ENCODE measurements around the gene RAB37.

Gene RAB37

DNA sequence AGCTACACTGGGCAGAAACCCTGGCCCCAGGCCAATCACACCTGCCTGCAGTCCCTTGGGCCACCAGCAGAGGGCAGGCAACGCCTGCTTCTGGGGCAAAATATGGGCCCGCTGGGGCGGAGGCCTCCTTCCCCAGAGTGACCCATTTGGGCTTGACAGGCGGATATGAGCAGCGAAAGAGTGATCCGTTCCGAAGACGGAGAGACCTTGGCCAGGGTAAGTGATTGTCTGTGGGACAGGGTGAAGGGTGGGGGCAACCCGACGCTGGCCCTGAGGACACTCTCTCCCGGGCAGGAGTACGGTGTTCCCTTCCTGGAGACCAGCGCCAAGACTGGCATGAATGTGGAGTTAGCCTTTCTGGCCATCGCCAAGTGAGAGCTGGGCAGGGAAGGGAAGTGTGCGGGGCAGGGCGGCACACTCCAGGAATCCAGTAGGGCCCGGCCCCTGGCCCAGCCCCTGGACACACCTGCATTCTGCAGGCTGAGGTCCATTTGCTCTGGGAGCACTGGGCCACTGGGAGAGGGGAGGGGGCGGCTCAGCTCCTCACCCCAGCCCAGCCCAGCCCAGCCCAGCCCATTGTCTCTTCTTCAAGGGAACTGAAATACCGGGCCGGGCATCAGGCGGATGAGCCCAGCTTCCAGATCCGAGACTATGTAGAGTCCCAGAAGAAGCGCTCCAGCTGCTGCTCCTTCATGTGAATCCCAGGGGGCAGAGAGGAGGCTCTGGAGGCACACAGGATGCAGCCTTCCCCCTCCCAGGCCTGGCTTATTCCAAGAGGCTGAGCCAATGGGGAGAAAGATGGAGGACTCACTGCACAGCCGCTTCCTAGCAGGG lies 7.9 kb downstream of the RAB37 start:
- DNase-seq (ENCODE audit: low read depth in 2 of 2): peak; percentile 79 to 82

- DNase-seq (ENCODE audit: low read depth in 2 of 2): no peak
Observed at GRCh38 chr17:74745548-74746177, 8.6 kb downstream of the RAB37 start.

DNA sequence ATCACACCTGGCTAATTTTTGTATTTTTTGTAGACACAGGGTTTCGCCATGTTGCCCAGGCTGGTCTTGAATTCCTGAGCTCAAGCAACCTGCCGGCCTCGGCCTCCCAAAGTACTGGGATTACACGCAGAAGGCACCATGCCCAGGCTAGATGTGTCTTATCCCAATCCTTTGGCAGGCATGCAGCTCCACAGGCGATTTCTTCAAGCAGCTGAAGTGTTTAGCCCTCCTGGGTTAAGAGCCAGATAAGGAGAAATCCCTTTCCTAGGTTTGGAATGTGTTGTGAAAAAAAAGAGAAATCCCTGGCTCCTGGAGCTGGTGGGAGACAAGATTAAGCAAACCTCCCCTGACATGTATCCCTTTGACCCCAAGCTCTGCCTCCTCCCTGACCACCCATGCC lies 9.3 kb downstream of the RAB37 start:
- no peak for DNase-seq (ENCODE audit: low read depth in 2 of 2)

- no peak for DNase-seq (ENCODE audit: low read depth in 2 of 2)
Observed at GRCh38 chr17:74746922-74747321, 9.9 kb downstream of the RAB37 start.

DNA sequence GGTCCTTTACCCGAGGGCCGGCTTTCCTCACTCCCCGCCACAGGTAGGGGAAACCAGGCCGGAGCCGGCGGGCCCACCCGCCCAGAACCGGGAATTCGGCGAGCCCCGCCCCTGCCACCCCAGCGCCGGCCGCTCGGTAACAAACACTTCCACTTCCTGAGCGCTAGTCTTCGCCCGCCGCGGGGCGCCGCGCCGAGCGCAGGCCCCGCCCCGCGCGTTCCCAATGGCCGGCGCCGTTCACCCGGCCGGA lies 11.1 kb downstream of the RAB37 start:
- no peak for DNase-seq (ENCODE audit: low read depth in 2 of 2)

DNA sequence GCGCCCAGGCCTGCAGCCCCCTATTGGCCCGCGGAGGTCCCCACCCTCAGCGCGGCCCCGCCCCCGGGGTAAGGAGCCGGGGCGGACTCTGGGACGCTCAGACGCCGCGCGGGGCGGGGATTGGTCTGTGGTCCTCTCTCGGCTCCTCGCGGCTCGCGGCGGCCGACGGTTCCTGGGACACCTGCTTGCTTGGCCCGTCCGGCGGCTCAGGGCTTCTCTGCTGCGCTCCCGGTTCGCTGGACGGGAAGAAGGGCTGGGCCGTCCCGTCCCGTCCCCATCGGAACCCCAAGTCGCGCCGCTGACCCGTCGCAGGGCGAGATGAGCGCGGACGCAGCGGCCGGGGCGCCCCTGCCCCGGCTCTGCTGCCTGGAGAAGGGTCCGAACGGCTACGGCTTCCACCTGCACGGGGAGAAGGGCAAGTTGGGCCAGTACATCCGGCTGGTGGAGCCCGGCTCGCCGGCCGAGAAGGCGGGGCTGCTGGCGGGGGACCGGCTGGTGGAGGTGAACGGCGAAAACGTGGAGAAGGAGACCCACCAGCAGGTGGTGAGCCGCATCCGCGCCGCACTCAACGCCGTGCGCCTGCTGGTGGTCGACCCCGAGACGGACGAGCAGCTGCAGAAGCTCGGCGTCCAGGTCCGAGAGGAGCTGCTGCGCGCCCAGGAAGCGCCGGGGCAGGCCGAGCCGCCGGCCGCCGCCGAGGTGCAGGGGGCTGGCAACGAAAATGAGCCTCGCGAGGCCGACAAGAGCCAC lies 11.6 kb downstream of the RAB37 start, which contains the start of gene NHERF1:
Gene NHERF1 (plus strand): TSS at position 100 of the 750 bp plus-strand sequence. CDS start 219 bp downstream, at position 319.
- DNase-seq (ENCODE audit: low read depth in 2 of 2): peak; percentile 88 to 97

DNA sequence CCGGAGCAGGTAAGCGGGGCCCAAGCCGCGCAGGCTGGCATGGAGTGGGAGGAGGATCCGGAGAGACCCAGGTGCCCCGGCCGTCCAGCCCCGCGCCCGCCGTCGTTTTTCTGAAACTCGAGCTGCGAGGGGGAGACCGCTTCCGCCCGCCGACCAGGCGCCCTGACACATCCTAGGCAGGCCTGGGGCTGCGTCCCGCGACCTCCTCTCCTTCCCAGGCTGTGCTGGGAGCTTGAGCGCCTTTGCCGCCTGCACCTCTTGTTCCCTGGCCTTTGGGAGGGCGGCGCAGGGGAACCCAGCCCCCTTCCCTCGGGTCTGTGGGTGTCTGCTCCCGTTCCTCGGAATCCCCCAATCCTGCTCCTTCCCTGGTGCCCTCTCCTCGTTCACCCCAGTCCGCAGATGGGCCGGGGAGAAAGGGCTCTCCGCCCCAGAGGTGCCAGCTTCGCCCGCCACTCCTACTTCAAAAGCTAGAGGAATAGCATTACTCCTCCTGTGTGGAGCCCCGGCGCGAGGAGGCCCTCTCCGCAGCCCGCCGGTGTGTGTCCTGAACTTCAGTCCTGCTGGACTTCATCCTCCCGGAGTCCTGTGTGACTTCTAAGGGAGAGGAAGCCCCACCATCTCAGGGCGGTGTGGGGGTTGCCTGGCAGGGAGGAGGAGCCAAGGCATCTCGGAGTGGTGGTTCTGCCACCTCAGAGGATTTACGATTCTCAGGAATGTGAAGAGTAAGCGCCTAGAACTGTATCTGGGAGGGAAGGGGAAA lies 12.4 kb downstream of the RAB37 start:
- DNase-seq (ENCODE audit: low read depth in 2 of 2): peak in 1 of 2 donors; percentile 45

- no peak for DNase-seq (ENCODE audit: low read depth in 2 of 2)
Observed at GRCh38 chr17:74750039-74750326, 12.9 kb downstream of the RAB37 start.

DNA sequence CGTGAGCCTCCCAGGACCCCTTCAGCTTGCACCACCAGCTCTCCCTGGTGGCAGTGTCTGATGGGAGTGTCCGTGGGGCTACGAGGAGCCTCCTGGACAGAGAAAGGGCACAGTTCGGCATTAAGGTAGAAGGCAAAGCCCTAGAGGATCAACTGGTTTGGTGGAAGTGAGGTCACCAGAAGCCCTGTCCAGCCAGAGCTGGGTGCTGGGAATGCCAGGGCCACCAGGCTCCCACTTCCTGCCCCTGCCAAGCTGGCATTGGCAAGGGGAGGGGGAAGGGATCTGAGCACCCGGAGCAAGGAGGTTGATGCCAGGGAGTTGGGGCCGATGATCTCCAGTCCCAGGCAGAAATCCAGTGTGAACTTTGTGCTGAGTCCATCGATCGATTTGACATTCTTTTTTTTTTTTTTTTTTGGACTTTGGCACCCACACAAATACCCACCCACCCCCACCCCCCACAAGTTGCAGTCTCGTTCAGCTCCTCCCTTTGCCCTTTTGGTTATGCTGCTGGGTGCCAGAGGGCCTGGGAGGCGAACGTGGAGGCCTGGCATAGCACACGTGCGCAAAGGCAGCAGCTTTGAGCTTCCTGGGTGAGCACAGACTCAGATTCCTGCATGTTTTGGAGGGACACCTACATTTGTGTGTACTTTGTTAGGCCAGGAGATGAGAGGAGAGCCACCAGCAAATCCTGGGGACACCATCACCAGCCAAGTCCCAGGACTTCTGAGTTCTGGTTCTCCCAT lies 13.4 kb downstream of the RAB37 start:
- no peak for DNase-seq (ENCODE audit: low read depth in 2 of 2)

- no peak for DNase-seq (ENCODE audit: low read depth in 2 of 2)
Observed at GRCh38 chr17:74752415-74752814, 15.4 kb downstream of the RAB37 start.

GRCh38 chr17:74752822-74753401 lies 15.9 kb downstream of the RAB37 start:
- DNase-seq (ENCODE audit: low read depth in 2 of 2): no peak

DNA sequence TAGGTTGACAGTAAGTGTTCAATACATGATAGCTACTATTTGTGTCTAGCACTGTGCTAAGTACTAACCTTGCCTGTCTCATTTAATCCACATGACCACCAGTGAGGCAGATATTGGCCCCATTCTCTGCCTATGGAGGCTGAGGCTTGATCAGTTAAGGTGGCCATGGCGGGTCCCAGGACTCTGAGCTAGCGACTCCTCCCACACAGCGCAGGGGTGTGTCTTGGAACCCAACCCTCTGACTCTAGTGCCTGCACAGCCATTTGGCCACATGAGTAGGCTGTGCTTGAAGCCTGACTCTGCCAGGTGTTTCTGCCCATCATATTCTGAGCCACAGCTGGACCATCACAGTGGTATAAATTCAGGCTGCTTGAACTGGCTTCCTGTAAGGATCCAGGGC lies 17.8 kb downstream of the RAB37 start:
- DNase-seq (ENCODE audit: low read depth in 2 of 2): no peak

GRCh38 chr17:74755533-74755932 lies 18.5 kb downstream of the RAB37 start:
- no peak for DNase-seq (ENCODE audit: low read depth in 2 of 2)

DNA sequence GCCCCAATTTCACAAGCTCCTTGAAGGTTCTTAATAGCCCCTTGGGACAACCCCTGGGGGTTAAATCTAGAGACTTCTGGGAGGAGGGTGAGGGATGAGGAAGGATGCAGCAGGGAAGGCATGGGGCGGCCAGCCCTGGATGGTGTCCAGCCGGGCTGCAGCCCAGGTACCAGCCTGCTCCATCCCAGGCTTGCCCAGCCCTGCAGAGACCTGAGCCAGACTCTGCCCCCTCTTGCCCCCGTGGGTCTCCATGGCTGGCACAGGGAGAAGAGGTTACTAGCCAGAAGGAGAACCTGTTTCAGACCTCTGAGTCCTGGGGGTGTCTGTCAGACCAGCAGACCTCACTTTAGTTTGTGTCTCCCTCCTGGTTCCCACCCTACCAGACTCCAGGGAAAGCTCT lies 19.8 kb downstream of the RAB37 start:
- no peak for DNase-seq (ENCODE audit: low read depth in 2 of 2)

DNA sequence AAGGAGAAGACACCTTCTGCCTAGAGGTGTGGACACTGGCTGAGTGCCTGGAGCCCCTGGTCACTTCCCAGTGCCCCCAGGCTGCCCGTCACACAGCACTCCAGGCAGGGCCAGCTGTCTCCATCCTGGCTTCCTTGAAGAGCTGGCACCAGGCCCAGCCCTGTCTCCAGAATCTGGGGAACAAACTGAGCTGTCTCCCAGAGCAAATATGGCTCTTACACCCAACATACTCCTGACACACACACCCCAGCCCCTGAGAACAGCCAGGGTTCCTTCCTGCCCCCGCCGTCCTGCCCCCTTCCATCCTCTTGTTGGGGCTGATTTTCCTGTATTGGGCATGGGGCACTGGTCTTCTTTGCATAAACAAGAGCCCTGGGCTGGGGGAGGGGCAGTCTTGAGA lies 20.4 kb downstream of the RAB37 start:
- DNase-seq (ENCODE audit: low read depth in 2 of 2): no peak

- DNase-seq (ENCODE audit: low read depth in 2 of 2): no peak
Observed at GRCh38 chr17:74757931-74758847, 21.1 kb downstream of the RAB37 start.

- no peak for DNase-seq (ENCODE audit: low read depth in 2 of 2)
Observed at GRCh38 chr17:74758848-74759168, 21.8 kb downstream of the RAB37 start.

DNA sequence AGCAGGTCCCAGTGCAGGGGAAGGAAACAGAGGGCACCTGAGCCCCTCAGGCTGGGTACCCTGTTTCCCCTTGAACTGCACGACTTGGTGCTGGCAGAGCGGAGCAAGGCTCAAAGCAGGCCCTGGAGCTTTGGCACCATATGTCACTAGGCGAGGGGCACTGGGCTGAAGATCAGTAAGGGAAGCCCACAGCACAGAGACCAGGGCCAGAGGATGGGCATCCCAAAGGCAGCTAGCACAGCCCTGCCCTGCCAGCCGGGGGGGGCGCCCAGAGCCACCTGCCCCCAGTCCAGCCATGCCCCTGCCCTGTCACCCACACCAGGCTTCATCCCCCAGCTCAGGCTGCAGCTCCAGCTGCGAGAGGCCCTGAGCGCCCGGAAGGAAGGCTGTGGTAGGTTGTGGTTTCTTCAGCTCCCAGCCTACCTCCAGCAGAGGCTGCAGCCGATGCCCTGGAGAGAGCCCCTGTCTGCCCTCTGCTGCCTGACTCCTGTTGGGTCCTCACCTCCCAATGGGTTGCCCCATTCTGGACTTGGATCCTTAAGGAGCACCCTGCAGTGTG lies 22.3 kb downstream of the RAB37 start:
- DNase-seq (ENCODE audit: low read depth in 2 of 2): peak in 1 of 2 donors; percentile 46

GRCh38 chr17:74759941-74760340 lies 22.9 kb downstream of the RAB37 start:
- no peak for DNase-seq (ENCODE audit: low read depth in 2 of 2)
